HG02588 (cell line): ENCODE results near the gene PRSS35.
"Not testable (repeated sequence)": the region's sequence is repeated elsewhere in the genome, so short reads cannot be mapped to it uniquely, and the experiment has no call there.

Source experiments
- ATAC-seq: cut with Tn5 transposase; IDR thresholded peaks from one replicate; pipeline ENCODE4 v1.9.1; 2021; ENCODE audit warnings: mild to moderate bottlenecking, moderate library complexity; ENCODE audit not compliant: unreplicated experiment

The PRSS35 gene, protein sequence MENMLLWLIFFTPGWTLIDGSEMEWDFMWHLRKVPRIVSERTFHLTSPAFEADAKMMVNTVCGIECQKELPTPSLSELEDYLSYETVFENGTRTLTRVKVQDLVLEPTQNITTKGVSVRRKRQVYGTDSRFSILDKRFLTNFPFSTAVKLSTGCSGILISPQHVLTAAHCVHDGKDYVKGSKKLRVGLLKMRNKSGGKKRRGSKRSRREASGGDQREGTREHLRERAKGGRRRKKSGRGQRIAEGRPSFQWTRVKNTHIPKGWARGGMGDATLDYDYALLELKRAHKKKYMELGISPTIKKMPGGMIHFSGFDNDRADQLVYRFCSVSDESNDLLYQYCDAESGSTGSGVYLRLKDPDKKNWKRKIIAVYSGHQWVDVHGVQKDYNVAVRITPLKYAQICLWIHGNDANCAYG

GRCh38 chr6:83511901-83512681, at the start of gene PRSS35:
Gene PRSS35 (plus strand): TSS chr6:83512534. CDS start chr6:83523442, 10,908 bp downstream.
- ATAC-seq: no peak

GRCh38 chr6:83463886-83464285, 48.4 kb upstream of the PRSS35 start:
- no peak for ATAC-seq

GRCh38 chr6:83464381-83465140, 47.8 kb upstream of the PRSS35 start:
- no peak for ATAC-seq

- no peak for ATAC-seq
Measured at GRCh38 chr6:83466328-83466727, 46.0 kb upstream of the PRSS35 start.

GRCh38 chr6:83467620-83468036, 44.7 kb upstream of the PRSS35 start:
- ATAC-seq: no peak

DNA sequence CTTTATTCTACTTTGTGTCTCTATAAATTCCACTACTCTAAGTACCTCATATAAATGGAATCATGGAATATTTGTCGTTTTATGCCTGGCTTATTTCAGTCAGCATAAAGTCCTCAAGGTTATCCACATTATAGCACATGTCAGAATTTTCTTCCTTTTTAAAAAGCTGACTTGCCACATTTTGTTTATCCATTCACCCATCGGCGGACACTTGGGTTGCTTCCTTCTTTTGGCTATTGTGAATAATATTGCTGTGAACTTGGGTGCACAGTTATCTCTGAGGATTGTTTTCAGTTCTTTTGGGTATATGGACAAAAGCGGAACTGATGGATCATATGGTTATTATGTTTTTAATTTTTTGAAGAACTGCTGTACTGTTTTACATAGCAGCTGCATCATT, 42.3 kb upstream of the PRSS35 start:
- ATAC-seq: no peak

DNA sequence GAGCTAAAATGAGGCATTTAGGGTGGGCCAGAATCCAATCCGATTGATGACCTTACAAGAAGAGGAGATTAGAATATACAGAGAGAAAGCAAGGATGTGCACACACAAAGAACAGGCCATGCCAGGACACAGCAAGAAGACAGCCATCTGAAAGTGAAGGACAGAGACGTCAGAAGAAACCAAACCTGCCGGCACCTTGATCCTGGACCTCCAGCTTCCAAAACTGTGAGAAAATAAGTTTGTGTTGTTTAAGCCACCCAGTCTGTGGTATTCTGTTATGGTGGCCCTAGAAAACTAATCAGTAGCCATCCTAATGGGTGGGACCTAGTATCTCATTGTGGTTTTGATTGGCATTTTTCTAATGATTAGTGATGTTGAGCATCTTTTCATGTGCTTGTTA, 41.7 kb upstream of the PRSS35 start:
- ATAC-seq: no peak

- ATAC-seq: no peak
Measured at GRCh38 chr6:83472767-83473166, 39.6 kb upstream of the PRSS35 start.

- ATAC-seq: no peak
Measured at GRCh38 chr6:83474309-83474708, 38.0 kb upstream of the PRSS35 start.

DNA sequence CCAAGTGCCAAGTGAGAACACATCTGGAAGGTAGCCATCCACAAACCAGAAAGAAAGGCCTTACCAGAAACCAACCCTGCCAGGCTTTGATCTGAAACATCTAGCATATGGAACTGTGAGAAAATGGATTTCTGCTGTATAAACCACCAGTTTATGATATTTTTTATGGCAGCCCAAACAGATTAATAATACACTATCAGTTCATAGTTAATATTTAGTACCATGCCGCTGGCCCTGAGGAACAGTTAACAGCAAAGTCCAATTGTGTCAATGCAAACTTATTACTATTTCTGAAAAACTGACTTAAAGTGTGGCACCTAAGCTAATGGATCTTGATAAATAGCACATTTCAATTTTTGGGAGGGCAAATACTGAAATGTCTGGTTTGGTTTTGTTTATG, 35.4 kb upstream of the PRSS35 start:
- no peak for ATAC-seq

GRCh38 chr6:83479389-83479788, 32.9 kb upstream of the PRSS35 start:
- no peak for ATAC-seq

- ATAC-seq: no peak
Measured at GRCh38 chr6:83480470-83480869, 31.9 kb upstream of the PRSS35 start.

DNA sequence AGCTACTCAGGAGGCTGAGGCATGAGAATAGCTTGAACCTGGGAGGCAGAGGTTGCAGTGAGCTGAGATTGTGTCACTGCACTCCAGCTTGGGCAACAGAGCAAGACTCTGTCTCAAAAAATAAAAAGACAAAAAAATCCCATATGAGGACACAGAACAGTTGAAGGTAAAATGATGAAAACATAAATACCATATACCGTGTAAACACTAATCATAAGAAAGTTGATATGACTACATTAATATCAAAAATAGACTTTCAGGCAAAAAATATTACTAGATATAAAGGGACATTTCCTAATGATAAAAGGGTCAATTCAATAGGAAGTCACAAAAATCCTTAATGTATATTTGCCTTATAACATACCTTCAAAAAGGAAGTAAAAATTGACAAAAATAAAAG, 30.4 kb upstream of the PRSS35 start:
- not testable (repeated sequence) for ATAC-seq

GRCh38 chr6:83488448-83488847, 23.9 kb upstream of the PRSS35 start:
- no peak for ATAC-seq

GRCh38 chr6:83488861-83489260, 23.5 kb upstream of the PRSS35 start:
- ATAC-seq: no peak

- ATAC-seq: no peak
Measured at GRCh38 chr6:83490217-83490807, 22.0 kb upstream of the PRSS35 start.

DNA sequence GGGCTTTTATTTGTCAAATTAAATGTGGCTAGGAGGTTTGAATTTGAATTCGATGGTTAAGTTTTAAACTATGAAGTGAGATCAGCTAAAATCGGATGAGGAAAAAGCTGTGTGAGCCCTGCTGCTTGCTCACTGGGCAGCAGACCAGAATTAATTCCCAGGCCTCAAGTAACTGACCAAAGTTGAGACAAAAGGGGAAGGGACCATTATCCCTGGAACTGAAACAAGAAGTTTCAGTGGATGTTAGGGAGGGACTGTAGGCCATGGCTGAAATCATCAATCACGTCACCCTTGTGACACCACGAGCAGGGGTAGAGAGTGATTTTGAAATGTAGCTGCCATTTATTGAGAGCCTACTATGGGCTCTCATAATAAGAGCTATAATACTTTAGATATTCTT, 7.0 kb upstream of the PRSS35 start:
- no peak for ATAC-seq

- no peak for ATAC-seq
Measured at GRCh38 chr6:83509441-83509840, 2.9 kb upstream of the PRSS35 start.

DNA sequence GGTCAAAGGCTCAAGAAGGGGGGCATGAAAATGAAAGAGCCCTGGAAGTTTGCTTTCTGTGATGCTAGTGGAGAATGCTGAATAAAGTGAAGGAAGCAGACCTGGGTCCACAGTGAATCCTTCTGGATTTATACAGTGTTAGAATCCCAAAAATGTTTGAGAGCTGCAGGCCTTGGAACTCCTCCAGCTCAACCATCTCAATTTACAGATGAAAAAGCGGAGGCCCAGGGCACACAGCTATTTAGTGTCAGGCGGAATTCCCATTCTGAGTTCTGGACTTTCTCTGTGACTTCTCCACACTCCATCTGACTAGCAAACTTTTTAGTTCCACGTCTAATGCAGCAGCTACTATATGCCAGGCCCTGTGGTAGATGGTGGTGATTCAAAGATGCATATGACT, 1.5 kb upstream of the PRSS35 start:
- no peak for ATAC-seq

DNA sequence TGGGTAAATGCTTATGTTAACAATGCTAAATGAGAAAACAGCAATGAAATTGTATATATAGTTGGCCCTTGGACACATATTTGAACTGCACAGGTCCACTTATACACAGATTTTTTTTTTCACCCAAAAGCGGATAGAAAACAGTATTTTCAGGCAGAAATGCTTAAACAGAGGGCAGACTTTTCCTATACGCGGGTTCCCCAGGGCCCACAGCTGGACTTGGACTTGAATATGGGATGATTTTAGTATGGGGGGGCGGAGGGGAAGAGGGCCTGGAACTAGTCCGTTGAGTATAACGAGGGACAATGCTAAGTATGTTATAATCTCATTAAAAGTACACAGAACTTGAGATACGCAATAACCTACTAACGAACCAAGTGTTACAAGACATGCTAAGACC, 1.1 kb upstream of the PRSS35 start:
- no peak for ATAC-seq

DNA sequence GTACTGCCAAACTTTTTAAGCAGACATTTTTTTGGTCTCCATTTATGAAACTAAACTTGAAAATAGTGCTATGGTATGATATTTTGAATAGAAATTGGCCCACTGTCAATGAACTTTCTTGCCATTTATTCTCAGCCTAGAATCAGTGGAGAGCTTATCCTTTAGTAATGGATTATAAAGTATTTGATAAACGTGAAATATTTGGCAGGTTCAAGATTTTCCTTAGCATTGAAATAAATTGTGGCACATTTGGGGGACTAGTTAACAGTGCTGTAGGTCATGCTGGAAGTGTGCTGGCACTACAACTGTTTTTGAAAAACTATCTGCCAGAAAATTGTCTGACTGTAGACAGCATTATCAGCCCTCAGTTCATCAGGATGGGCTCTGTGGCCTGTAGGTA, 2.1 kb downstream of the PRSS35 start:
- ATAC-seq: no peak
